Ectodermal cell (in vitro differentiated cells): ENCODE results near the gene ERCC2.
A peak's percentile ranks its signal among the peaks of the same experiment; 100 is the strongest.

Source experiments
- H3K27ac ChIP-seq: 2 replicates; pipeline ENCODE4 v1.7.0; 2013; ENCODE audit warnings: mild to moderate bottlenecking, low read depth, low read length; ENCODE audit not compliant: insufficient read depth, poor library complexity, severe bottlenecking
- H3K27me3 ChIP-seq: 2 replicates; pipeline ENCODE4 v1.7.0; 2013; ENCODE audit warnings: mild to moderate bottlenecking, low read length; ENCODE audit not compliant: insufficient read depth, control insufficient read depth, poor library complexity, severe bottlenecking
- H3K36me3 ChIP-seq: one replicate; pipeline ENCODE4 v1.7.0; 2013; ENCODE audit warnings: low read length; ENCODE audit not compliant: control insufficient read depth, insufficient read depth
- H3K4me1 ChIP-seq: one replicate; pipeline ENCODE4 v1.7.0; 2013; ENCODE audit warnings: low read length; ENCODE audit not compliant: control insufficient read depth, insufficient read depth
- H3K4me3 ChIP-seq: 2 replicates; pipeline ENCODE4 v1.7.0; 2013; ENCODE audit warnings: low read depth, low read length, control low read depth; ENCODE audit not compliant: insufficient read depth
- H3K9me3 ChIP-seq: 2 replicates; pipeline ENCODE4 v1.7.0; 2013; ENCODE audit warnings: mild to moderate bottlenecking, low read length, moderate library complexity; ENCODE audit not compliant: control insufficient read depth
- WGBS, 2 experiments: methylation state at CpG; one replicate each; pipeline ENCODE4 v1.1.7; 2013; ENCODE audit warnings: missing lambda C conversion rate in 2 of 2; 5-methylcytosine and 5-hydroxymethylcytosine counted together

ERCC2 gene

DNA sequence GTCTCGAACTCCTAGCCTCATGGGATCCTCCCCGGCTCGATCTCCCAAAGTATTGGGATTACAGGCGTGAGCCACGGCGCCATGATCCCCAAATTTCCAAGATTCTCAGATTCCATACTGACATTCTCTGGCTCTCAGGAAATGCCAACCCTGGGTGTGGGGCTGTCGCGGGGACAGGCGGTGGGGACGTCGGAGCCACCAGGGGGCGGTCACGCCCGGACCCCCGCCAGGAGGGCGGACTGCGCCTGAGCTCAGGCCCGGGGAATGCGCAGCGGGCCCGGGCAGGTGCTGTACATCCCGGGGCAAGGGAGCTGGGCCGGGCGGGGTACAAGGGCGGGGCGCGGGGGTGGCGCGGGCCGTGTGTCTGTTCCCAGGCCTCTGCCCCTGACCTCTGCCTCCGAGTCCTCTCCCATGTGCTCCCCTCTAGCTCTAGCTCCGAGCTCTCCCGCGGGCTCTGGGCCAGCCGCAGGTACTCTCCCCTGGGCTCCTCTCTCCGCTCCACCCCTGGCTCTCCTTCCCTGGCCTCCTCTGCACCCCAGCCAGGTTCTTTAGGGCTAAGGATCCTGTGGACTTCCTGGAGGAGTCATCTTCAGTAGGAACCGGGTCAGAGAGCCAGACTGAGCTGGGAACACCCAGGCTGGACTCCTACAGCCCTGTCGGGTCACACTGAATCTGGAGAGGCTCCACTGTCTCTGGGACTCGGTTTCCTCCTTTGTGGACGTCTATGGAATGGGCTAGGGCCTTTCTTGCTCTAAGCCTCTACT, 32.1 kb upstream of the ERCC2 start:
- Histone ChIP-seq H3K4me1 (peaks cover 27% of the 10 kb centered on the region), H3K4me3 (peak overlapping the region; percentile 11), H3K36me3 (no peaks in the 10 kb centered on the region), H3K27ac (no peak overlapping the region), H3K9me3 (no peaks in the 10 kb centered on the region), H3K27me3 (peaks cover 46% of the 10 kb centered on the region)
- 19 to 20% methylated on average over 40 of the region's 40 CpGs for WGBS, 2 experiments

DNA sequence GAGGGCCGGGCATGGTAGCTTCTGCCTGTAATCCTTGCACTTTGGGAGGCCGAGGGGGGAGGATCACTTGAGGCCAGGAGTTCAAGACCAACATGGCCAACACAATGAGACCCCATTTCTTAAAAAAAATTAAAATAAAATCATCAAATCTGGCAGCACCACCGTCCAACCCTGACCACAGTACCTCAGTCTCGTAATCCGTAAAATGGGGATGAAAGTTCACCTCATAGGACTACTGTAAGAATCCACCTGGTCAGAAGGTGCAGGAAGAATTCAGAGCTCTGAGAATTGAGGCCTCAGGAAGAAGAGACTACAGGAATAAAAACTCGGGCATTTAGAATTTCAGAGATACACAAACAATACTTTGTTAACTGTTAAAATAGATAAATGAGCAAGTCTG, 31.4 kb upstream of the ERCC2 start:
- H3K27me3 ChIP-seq: peaks cover 46% of the 10 kb centered on the region
- H3K9me3 ChIP-seq: no peaks in the 10 kb centered on the region
- 93 to 96% methylated on average over 6 of the region's 6 CpGs for WGBS, 2 experiments
- H3K4me1 ChIP-seq: peaks cover 27% of the 10 kb centered on the region
- H3K36me3 ChIP-seq: no peaks in the 10 kb centered on the region
- H3K4me3 ChIP-seq: no peak overlapping the region
- H3K27ac ChIP-seq: no peak overlapping the region

DNA sequence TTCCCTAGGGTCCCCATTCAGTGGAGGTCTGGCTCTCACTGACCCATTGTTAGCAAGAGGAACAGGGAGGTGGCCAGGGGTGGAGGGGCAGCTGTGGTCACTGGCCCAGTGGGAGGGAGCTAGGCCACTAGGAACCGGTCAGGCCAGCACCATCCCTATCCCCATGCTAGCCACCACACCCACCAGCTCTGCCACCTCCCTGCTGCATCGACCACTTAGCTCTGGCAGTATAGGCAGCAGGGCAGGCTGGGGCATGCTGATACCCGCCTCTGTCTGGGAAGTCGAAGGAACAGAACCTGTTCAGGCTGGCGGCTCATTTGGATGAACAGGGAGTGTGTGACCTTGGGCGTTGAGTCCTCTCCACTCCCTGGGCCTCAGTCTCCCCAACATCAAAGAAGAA, 29.8 kb upstream of the ERCC2 start:
- Histone ChIP-seq H3K36me3 (no peaks in the 10 kb centered on the region), H3K4me3 (no peak overlapping the region), H3K27me3 (peaks cover 52% of the 10 kb centered on the region), H3K4me1 (peaks cover 27% of the 10 kb centered on the region), H3K27ac (no peak overlapping the region), H3K9me3 (no peaks in the 10 kb centered on the region)
- 93 to 96% methylated on average over 6 of the region's 6 CpGs for WGBS, 2 experiments

DNA sequence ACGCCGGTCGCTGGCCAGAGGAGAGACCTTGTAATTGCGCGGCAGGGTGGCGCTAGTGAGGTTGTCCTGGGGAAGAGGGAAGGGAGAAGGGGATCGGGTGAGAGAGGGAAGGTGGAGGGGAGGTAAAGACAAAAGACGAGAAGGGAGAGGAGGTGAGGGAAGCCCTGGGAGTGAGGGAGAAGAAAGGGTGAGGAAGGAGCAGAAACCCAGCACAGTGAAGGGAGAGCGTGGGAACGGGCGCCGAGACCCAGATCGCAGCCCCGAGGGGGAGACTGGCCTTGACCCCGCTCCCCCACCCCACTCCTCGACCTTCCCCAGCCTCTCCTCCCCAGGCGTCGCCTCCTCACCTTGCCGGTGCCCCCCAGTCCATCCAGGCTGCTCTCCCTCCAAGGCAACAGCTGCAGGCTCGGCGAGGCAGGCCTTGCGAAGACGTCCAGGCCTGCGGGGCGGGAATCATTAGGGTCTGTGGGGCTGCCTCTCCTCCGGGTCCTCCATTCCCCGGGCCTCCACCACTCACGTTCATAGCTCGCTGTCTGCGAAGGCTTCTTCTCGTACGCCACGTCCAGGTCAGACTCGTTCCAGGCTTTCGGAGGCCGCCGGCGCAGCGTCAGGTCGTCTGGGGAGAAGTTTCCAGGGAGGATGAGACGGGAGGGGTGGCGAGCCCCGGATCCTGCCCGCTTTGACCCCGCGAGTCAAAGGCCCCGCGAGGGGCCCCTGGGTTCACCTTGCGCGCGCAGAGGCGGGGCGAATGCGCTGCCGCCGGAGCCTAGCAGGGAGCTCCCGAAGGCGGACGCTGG, 25.6 kb upstream of the ERCC2 start:
- Histone ChIP-seq H3K4me3 (no peak overlapping the region), H3K36me3 (no peaks in the 10 kb centered on the region), H3K9me3 (no peaks in the 10 kb centered on the region), H3K27me3 (peaks cover 15% of the 10 kb centered on the region), H3K4me1 (peaks cover 5% of the 10 kb centered on the region), H3K27ac (no peak overlapping the region)
- WGBS, 2 experiments: 78 to 82% methylated on average over 59 of the region's 59 CpGs

DNA sequence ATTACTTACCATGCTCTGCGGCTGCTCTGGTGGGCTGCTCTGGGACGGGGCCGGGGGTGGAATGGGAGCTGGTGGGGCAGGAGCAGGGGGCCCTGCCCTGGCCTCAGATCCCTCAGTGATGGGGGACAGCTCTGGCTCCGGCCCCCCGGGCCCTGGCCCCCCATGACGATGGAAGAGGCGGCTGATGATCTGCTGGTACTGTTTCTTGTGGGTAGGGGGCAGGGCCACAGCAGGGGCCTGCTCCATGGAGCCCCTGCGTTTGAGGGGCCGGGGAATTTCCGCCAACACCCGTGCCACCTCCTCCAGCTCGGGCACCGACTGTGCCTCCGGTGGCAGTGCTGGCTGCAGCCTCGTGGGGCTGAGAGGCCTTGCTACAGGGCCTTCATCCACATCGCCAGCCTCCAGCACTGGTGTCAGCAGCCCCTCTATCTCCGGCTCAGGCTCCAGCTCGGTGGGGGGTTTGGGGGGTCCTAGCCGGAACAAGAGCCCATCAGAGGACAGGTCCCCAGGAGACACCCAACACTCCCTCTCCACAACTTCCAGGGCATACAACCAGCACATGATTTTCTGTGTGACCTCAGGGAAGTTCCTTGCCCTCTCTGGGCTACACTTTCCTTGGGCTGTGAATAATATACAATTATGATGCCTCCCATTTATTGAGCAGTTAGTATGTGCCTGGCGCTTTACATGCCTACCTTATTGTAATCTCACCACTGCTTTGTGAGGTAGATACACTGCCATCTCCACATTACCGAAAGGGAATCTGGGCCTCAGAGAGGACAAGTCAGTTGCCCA, 21.7 kb upstream of the ERCC2 start:
- H3K4me1 ChIP-seq: no peaks in the 10 kb centered on the region
- 93 to 95% methylated on average over 21 of the region's 21 CpGs for WGBS, 2 experiments
- H3K4me3 ChIP-seq: no peak overlapping the region
- H3K36me3 ChIP-seq: no peaks in the 10 kb centered on the region
- H3K27ac ChIP-seq: no peak overlapping the region
- no peaks in the 10 kb centered on the region for H3K9me3 ChIP-seq
- peaks cover 11% of the 10 kb centered on the region for H3K27me3 ChIP-seq

DNA sequence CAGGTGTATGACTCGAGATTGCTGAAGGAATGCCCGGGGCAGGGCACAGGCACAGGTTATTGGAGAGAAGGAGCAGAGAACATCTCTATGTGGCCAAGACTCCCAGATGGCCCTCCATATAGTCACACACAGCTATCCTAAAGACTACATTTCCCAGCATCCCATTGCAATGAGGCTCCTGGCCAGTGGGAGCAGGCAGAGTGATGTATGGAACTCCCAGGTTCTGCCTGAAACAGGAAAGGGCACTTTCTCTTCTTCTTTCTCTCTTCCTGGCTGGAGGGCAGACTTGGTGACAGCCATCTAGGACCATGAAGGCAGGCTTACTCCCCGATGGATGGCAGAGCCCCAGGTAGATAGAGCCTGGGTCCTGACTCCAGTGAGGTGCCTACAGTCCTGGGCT, 21.0 kb upstream of the ERCC2 start:
- no peak overlapping the region for H3K27ac ChIP-seq
- 86 to 90% methylated on average over 3 of the region's 3 CpGs for WGBS, 2 experiments
- H3K4me1 ChIP-seq: no peaks in the 10 kb centered on the region
- peaks cover 10% of the 10 kb centered on the region for H3K27me3 ChIP-seq
- no peaks in the 10 kb centered on the region for H3K9me3 ChIP-seq
- no peak overlapping the region for H3K4me3 ChIP-seq
- no peaks in the 10 kb centered on the region for H3K36me3 ChIP-seq

GRCh38 chr19:45385392-45386221, 15.2 kb upstream of the ERCC2 start:
- no peak overlapping the region for H3K4me3 ChIP-seq

GRCh38 chr19:45382426-45382825, 12.1 kb upstream of the ERCC2 start:
- 95 to 96% methylated on average over 29 of the region's 29 CpGs for WGBS, 2 experiments
- no peak overlapping the region for H3K4me3 ChIP-seq

More at GRCh38 chr19:45385392-45386221, 15.2 kb upstream of the ERCC2 start:
- 93% methylated on average over 75 of the region's 75 CpGs for WGBS, 2 experiments
- Histone ChIP-seq H3K36me3 (no peaks in the 10 kb centered on the region), H3K9me3 (no peaks in the 10 kb centered on the region), H3K27me3 (peaks cover 6% of the 10 kb centered on the region), H3K4me1 (no peaks in the 10 kb centered on the region), H3K27ac (no peak overlapping the region)

GRCh38 chr19:45380107-45380506, 9.7 kb upstream of the ERCC2 start:
- Histone ChIP-seq H3K36me3 (no peaks in the 10 kb centered on the region), H3K9me3 (no peaks in the 10 kb centered on the region), H3K27me3 (no peaks in the 10 kb centered on the region), H3K4me1 (peaks cover 6% of the 10 kb centered on the region), H3K27ac (no peak overlapping the region), H3K4me3 (no peak overlapping the region)
- WGBS, 2 experiments: 77 to 92% methylated on average over 1 of the region's 1 CpG

More at GRCh38 chr19:45382426-45382825, 12.1 kb upstream of the ERCC2 start:
- Histone ChIP-seq H3K4me1 (peaks cover 6% of the 10 kb centered on the region), H3K27ac (no peak overlapping the region), H3K27me3 (peaks cover 6% of the 10 kb centered on the region), H3K9me3 (no peaks in the 10 kb centered on the region), H3K36me3 (no peaks in the 10 kb centered on the region)
